Neural cell (in vitro differentiated cells): ENCODE measurements around the gene MNDA. TPM values are rescaled to one million over a fixed set of nuclear protein-coding genes. Genes with fewer than 3 reads are reported as not detected.

Source experiments
- H2AFZ ChIP-seq: fragments of 200-600, 300-800 bp; sonication (generic), shearing (Covaris generic); 2 replicates; pipeline ENCODE4 v1.6.0; 2014; ENCODE audit warnings: low read depth, mild to moderate bottlenecking, antibody characterized with exemption, low read length, moderate library complexity
- H3F3A ChIP-seq: fragments of 200-600 bp; shearing (Covaris generic); 2 replicates; pipeline ENCODE4 v1.6.1; 2016; ENCODE audit warnings: mild to moderate bottlenecking, moderate library complexity, mixed read lengths, antibody characterized with exemption, low read length; ENCODE audit not compliant: insufficient read depth, poor library complexity, severe bottlenecking
- H3K27ac ChIP-seq: fragments of 200-600, 300-800 bp; sonication (generic), shearing (Covaris generic); 2 replicates; pipeline ENCODE4 v1.5.1; 2014; ENCODE audit warnings: mild to moderate bottlenecking, low read length, moderate library complexity
- H3K27me3 ChIP-seq: fragments of 300-800, 200-600 bp; sonication (generic), shearing (Covaris generic); 2 replicates; pipeline ENCODE4 v1.6.0; 2014; ENCODE audit warnings: mild to moderate bottlenecking, low read depth, low read length, moderate library complexity; ENCODE audit not compliant: insufficient read depth
- H3K36me3 ChIP-seq: fragments of 300-800, 200-600 bp; sonication (generic), shearing (Covaris generic); 2 replicates; pipeline ENCODE4 v1.5.1; 2014; ENCODE audit warnings: mild to moderate bottlenecking, antibody characterized with exemption, low read length, moderate library complexity; ENCODE audit not compliant: insufficient read depth
- H3K4me2 ChIP-seq: fragments of 300-800, 200-600 bp; sonication (generic), shearing (Covaris generic); 2 replicates; pipeline ENCODE4 v1.6.0; 2014; ENCODE audit warnings: mild to moderate bottlenecking, low read length
- H3K4me3 ChIP-seq: fragments of 300-800, 200-600 bp; sonication (generic), shearing (Covaris generic); 2 replicates; pipeline ENCODE4 v1.5.1; 2014; ENCODE audit warnings: mild to moderate bottlenecking, low read length, moderate library complexity
- H3K79me2 ChIP-seq: fragments of 200-600 bp; shearing (Covaris generic); replicated peaks from 2 replicates; pipeline ENCODE4 v1.6.0; 2014; ENCODE audit warnings: mild to moderate bottlenecking, low read length, moderate library complexity; ENCODE audit not compliant: insufficient read depth
- H3K9ac ChIP-seq: fragments of 300-800, 200-600 bp; sonication (generic), shearing (Covaris generic); 2 replicates; pipeline ENCODE4 v1.6.1; 2016; ENCODE audit warnings: mild to moderate bottlenecking, low read length, mixed read lengths
- H3K9me2 ChIP-seq: fragments of 200-600 bp; shearing (Covaris generic); 2 replicates; pipeline ENCODE4 v1.6.1; 2016; ENCODE audit warnings: mild to moderate bottlenecking, low read length, mixed read lengths; ENCODE audit not compliant: insufficient read depth
- H3K9me3 ChIP-seq: fragments of 200-600, 300-800 bp; sonication (generic), shearing (Covaris generic); 2 replicates; pipeline ENCODE4 v1.6.1; 2016; ENCODE audit warnings: mild to moderate bottlenecking, mixed run types, low read length, moderate library complexity, mixed read lengths
- H4K20me1 ChIP-seq: fragments of 200-600 bp; shearing (Covaris generic); 2 replicates; pipeline ENCODE4 v1.6.1; 2016; ENCODE audit warnings: mild to moderate bottlenecking, mixed run types; ENCODE audit not compliant: insufficient read depth
- EP300 ChIP-seq: fragments of 450-650 bp; conservative IDR thresholded peaks from 2 replicates; pipeline ENCODE4 v1.6.1; 2014; ENCODE audit warnings: antibody characterized with exemption, mild to moderate bottlenecking, moderate library complexity; ENCODE audit not compliant: poor library complexity, severe bottlenecking
- EZH2 ChIP-seq: fragments of 200-600, 300-800 bp; shearing (Covaris generic), sonication (generic); IDR thresholded peaks from 2 replicates; pipeline ENCODE4 v1.6.1; 2014; ENCODE audit warnings: antibody characterized with exemption, low read length, borderline replicate concordance, mild to moderate bottlenecking; ENCODE audit not compliant: insufficient read depth, poor library complexity, severe bottlenecking
- MXI1 ChIP-seq: fragments of 450-650 bp; conservative IDR thresholded peaks from 2 replicates; pipeline ENCODE4 v1.6.1; 2014; ENCODE audit warnings: antibody characterized with exemption, mild to moderate bottlenecking; ENCODE audit not compliant: poor library complexity, severe bottlenecking
- POLR2AphosphoS5 ChIP-seq: IDR thresholded peaks from 2 replicates; pipeline ENCODE4 v1.6.1; 2012
- RAD21 ChIP-seq: fragments of 450-650 bp; conservative IDR thresholded peaks from 2 replicates; pipeline ENCODE4 v1.6.1; 2014; ENCODE audit warnings: antibody characterized with exemption, mild to moderate bottlenecking, moderate library complexity
- SMC3 ChIP-seq: fragments of 450-650 bp; conservative IDR thresholded peaks from 2 replicates; pipeline ENCODE4 v1.6.1; 2014; ENCODE audit warnings: antibody characterized with exemption, mild to moderate bottlenecking, moderate library complexity; ENCODE audit not compliant: poor library complexity
- TAF1 ChIP-seq: IDR thresholded peaks from 2 replicates; pipeline ENCODE4 v1.6.1; 2012; ENCODE audit warnings: low read depth
- polyA plus RNA-seq: library from polyadenylated mRNA; depleted of rRNA; stranded (reverse); fragments of >200 nt; gene quantifications from 2 replicates; pipeline ENCODE4 v1.2.3, GENCODE V29; 2014
- TF ChIP-seq, protein P1 (sequence below): fragments of 450-650 bp; IDR thresholded peaks from 2 replicates; pipeline ENCODE4 v1.5.1; 2014; ENCODE audit warnings: antibody characterized with exemption, mild to moderate bottlenecking, moderate library complexity; ENCODE audit not compliant: poor library complexity, severe bottlenecking
- TF ChIP-seq, protein P2 (sequence below): IDR thresholded peaks from 2 replicates; pipeline ENCODE4 v1.6.1; 2012; ENCODE audit warnings: borderline replicate concordance

Gene MNDA
- polyA plus RNA-seq, 1 donor from 2014 or later = not detected

- no peak overlapping the region for H3K27ac ChIP-seq
- no peaks in the 10 kb centered on the region for H3K79me2 ChIP-seq
- H3K4me3 ChIP-seq = no peak overlapping the region
- H3F3A ChIP-seq = no peaks in the 10 kb centered on the region
- no peaks in the 10 kb centered on the region for H3K27me3 ChIP-seq
- no peak overlapping the region for H2AFZ ChIP-seq
- no peaks in the 10 kb centered on the region for H3K36me3 ChIP-seq
- H4K20me1 ChIP-seq = no peaks in the 10 kb centered on the region
- TF ChIP-seq, protein P1, sequence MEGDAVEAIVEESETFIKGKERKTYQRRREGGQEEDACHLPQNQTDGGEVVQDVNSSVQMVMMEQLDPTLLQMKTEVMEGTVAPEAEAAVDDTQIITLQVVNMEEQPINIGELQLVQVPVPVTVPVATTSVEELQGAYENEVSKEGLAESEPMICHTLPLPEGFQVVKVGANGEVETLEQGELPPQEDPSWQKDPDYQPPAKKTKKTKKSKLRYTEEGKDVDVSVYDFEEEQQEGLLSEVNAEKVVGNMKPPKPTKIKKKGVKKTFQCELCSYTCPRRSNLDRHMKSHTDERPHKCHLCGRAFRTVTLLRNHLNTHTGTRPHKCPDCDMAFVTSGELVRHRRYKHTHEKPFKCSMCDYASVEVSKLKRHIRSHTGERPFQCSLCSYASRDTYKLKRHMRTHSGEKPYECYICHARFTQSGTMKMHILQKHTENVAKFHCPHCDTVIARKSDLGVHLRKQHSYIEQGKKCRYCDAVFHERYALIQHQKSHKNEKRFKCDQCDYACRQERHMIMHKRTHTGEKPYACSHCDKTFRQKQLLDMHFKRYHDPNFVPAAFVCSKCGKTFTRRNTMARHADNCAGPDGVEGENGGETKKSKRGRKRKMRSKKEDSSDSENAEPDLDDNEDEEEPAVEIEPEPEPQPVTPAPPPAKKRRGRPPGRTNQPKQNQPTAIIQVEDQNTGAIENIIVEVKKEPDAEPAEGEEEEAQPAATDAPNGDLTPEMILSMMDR = no peak
- TF ChIP-seq, protein P2, sequence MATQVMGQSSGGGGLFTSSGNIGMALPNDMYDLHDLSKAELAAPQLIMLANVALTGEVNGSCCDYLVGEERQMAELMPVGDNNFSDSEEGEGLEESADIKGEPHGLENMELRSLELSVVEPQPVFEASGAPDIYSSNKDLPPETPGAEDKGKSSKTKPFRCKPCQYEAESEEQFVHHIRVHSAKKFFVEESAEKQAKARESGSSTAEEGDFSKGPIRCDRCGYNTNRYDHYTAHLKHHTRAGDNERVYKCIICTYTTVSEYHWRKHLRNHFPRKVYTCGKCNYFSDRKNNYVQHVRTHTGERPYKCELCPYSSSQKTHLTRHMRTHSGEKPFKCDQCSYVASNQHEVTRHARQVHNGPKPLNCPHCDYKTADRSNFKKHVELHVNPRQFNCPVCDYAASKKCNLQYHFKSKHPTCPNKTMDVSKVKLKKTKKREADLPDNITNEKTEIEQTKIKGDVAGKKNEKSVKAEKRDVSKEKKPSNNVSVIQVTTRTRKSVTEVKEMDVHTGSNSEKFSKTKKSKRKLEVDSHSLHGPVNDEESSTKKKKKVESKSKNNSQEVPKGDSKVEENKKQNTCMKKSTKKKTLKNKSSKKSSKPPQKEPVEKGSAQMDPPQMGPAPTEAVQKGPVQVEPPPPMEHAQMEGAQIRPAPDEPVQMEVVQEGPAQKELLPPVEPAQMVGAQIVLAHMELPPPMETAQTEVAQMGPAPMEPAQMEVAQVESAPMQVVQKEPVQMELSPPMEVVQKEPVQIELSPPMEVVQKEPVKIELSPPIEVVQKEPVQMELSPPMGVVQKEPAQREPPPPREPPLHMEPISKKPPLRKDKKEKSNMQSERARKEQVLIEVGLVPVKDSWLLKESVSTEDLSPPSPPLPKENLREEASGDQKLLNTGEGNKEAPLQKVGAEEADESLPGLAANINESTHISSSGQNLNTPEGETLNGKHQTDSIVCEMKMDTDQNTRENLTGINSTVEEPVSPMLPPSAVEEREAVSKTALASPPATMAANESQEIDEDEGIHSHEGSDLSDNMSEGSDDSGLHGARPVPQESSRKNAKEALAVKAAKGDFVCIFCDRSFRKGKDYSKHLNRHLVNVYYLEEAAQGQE = no peak
- TF ChIP-seq RAD21 (no peak), EZH2 (no peak), TAF1 (no peak)
- H3K9ac ChIP-seq = no peak overlapping the region
- H3K9me3 ChIP-seq = no peaks in the 10 kb centered on the region
- H3K9me2 ChIP-seq = no peaks in the 10 kb centered on the region
- no peak overlapping the region for H3K4me2 ChIP-seq
These were observed 31.5 kb upstream of the MNDA start for GRCh38 chr1:158799689-158800088.

GRCh38 chr1:158800526-158800925, 30.6 kb upstream of the MNDA start:
- Histone ChIP-seq H3K4me2 (no peak overlapping the region), H4K20me1 (no peaks in the 10 kb centered on the region), H3F3A (no peaks in the 10 kb centered on the region), H3K9ac (no peak overlapping the region), H2AFZ (no peak overlapping the region), H3K27me3 (no peaks in the 10 kb centered on the region), H3K27ac (no peak overlapping the region), H3K79me2 (no peaks in the 10 kb centered on the region), H3K36me3 (no peaks in the 10 kb centered on the region), H3K9me3 (no peaks in the 10 kb centered on the region), H3K9me2 (no peaks in the 10 kb centered on the region), H3K4me3 (no peak overlapping the region)
- TF ChIP-seq, protein P1 = no peak

DNA sequence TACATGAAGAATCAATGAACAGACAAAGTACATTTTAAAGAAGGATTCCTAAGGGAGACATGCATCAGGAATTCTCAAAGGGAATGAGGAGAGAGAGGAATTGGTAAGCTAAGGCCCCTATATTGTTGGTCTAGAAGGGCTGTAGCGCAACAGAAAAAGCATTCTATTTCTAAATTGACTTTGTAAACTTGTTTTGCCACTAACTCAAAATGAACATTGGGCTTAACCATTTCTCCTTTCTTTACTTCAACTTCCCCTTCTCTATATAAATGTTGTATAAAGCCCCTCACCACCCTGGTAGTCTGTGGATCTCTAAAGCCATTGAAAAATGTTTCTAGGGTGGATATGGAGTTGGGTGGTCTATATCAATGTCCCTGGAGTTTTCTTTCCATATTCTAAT, 29.8 kb upstream of the MNDA start:
- H3K9ac ChIP-seq = no peak overlapping the region
- no peaks in the 10 kb centered on the region for H4K20me1 ChIP-seq
- H3K36me3 ChIP-seq = no peaks in the 10 kb centered on the region
- no peak overlapping the region for H3K4me2 ChIP-seq
- no peak overlapping the region for H3K27ac ChIP-seq
- no peaks in the 10 kb centered on the region for H3K9me2 ChIP-seq
- no peak overlapping the region for H2AFZ ChIP-seq
- no peaks in the 10 kb centered on the region for H3K9me3 ChIP-seq
- H3K4me3 ChIP-seq = no peak overlapping the region
- no peaks in the 10 kb centered on the region for H3K27me3 ChIP-seq
- no peaks in the 10 kb centered on the region for H3K79me2 ChIP-seq
- no peaks in the 10 kb centered on the region for H3F3A ChIP-seq
- TF ChIP-seq EP300 (no peak), RAD21 (no peak), MXI1 (no peak), POLR2AphosphoS5 (no peak), SMC3 (no peak), EZH2 (no peak)
- TF ChIP-seq, protein P2 = no peak
- TF ChIP-seq, protein P1 = no peak
